Kidney glomerular epithelial cell (primary cell): ENCODE measurements around the gene SETD4.
"Not testable (repeated sequence)": the region's sequence is repeated elsewhere in the genome, so short reads cannot be mapped to it uniquely, and the experiment has no call there.

ENCODE experiments used
- DNase-seq: peaks from one replicate; lab custom pipeline; 2025; lab: John Stamatoyannopoulos, UW

SETD4 gene

DNA sequence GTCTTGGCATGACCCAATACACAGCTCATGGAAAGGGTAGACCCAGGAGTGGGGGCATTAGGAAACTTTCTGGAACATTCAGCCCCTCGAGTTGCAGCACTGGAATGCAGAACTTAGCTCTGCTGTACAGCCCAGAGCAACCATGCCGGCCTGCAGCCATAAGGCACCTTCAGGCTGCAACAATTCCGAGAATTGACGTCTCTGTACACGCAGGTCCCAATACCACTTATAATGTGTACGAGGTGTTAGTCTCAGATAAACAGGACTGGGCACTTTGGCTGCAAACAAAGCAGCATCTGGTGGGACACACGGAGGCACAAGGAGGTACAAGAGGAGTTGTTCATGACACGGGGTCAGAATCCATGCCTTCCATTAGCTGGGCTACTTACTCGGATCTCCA, 17.4 kb upstream of the SETD4 start:
- no peak for DNase-seq

DNA sequence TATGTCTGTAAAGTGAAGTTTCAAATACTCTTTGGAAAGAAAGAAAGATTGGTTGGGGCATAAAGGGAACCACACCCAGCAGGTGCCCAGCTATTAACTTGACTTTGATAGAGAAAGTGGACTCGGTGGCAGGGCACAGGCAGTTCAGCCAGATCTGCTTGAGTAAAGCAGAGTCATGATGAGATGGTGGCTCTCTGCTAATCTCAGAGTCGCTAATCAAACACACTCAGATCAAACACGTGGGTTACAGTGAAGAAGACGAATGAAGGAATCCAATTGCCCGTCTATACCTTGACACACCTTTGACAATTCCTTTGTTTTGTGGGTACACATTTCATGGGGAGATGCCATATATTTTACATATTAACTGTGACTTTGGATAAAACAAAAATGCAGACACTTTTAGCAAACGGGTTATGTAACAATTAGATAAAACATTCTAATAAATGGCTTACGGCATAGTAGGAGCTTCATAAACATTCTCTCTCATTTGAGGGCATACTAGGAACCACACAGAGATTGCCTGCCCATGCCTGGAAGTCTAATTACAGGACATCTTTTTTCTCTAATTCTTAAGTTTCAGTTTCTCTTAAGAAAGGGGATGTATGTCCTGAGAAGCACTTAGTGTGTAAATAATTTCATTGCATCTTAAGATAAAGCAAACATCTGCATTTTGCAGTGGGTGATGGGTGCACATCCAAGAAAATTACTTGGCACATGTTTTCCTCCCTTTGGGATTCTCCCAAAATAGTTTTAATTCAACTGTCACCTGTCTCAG, 16.7 kb upstream of the SETD4 start:
- no peak for DNase-seq

DNA sequence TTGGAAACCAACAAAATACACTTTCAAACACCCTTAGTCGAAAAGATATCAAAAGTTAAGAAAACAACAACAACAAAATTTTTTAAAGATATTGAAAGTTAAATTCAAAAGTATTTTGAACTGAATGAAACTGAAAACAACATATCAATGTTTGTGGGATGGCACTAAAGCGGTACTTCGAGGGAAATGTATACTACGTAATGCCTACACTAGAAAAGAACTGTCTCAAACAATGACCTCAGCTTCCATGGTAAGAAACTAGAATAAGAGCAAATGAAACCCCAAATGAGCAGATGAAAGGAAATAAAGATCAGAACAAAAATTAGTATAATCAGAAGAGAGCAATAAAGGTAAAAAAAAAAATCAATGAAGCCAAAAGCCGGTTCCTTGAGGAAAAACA, 15.6 kb upstream of the SETD4 start:
- no peak for DNase-seq

DNA sequence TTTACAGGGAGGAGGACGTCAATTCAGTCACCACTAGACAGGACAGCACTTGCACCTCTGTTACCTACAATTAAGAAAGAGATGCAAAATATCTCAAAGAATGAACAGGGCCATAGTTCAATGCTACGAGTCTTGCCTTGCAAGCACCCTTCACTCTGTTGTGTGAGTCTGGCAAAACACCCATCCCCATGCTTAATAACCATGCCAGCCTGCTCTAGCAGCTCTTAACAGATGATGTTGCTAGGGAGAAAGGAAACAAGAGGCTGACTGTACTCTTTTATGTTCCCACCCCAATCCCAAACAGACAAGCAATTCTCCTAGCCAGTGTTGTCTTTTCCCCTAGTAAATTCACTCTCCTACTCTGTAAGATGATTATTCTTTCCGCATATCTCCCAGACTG, 14.8 kb upstream of the SETD4 start:
- no peak for DNase-seq

DNA sequence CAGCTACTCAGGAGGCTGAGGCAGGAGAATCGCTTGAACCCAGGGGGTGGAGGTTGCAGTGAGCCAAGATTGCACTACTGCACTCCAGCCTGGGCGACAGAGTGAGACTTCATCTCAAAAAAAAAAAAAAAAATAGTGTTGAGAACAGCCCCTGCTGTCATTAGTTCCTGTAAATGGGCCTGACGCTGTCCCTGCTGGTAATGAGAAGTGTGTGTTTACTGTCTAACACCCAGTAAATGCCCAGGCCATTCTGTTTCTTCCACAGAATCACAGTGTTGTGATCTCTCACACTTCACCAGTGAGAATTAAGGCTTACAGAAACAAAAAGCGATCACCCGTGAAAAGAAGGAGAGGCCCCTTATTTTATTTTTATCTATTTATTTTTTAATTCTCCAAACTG, 13.6 kb upstream of the SETD4 start:
- DNase-seq: not testable (repeated sequence)

DNA sequence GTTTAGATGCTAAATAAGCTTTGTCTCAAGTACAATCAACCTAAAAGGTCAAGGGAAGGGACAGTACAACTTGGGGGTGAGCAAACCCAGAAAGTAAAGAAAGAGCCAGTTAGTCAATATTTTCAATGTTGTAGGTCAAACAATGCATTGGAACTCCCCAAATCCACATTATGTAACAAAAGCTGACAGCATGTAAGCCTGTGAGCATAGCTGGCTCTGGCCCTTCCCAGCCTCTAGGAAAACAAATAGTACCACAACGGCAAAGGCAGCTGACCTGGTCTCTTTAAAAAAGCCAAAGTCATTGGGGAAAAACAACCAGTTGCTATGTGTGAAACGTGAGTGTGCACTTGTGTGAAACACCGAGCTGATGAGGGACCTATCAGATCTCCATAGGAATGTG, 12.9 kb upstream of the SETD4 start:
- no peak for DNase-seq

DNA sequence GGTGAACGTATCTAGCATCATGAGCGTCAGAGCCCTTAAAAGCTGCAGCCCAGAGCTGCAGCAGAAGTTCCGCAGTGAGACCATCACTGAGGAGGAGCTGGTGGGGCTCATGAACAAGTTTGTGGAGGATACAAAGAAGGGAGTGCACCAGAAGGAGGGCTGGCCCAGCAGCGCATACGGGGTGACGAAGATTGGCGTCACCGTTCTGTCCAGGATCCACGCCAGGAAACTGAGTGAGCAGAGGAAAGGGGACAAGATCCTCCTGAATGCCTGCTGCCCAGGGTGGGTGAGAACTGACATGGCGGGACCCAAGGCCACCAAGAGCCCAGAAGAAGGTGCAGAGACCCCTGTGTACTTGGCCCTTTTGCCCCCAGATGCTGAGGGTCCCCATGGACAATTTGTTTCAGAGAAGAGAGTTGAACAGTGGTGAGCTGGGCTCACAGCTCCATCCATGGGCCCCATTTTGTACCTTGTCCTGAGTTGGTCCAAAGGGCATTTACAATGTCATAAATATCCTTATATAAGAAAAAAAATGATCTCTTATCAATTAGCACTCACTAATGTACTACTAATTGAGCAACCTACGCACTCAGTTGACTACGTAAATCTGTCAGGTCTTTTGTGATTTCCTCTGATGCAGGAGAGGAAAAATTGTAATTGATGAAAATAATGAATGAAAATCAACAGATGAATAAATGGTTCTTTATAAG, 12.3 kb upstream of the SETD4 start:
- no peak for DNase-seq

DNA sequence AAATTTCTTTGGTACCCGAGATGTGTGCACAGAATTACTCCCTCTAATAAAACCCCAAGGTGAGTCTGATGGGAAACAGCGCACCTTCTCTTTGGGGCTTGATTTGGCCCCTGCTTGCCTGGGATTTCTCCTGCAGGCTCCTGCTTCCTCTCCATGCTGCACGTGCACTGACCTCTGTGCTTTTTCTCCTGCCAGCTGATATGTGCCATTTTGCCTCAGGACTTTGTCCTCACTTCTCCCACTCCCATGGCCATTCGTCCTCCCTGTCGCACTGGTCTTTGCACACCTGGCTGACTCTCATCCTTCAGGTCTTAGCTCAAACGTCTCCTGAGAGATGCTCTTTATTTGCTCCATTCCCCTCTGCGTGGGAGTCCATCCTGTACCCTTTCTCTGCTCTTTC, 10.7 kb upstream of the SETD4 start:
- DNase-seq: no peak

DNA sequence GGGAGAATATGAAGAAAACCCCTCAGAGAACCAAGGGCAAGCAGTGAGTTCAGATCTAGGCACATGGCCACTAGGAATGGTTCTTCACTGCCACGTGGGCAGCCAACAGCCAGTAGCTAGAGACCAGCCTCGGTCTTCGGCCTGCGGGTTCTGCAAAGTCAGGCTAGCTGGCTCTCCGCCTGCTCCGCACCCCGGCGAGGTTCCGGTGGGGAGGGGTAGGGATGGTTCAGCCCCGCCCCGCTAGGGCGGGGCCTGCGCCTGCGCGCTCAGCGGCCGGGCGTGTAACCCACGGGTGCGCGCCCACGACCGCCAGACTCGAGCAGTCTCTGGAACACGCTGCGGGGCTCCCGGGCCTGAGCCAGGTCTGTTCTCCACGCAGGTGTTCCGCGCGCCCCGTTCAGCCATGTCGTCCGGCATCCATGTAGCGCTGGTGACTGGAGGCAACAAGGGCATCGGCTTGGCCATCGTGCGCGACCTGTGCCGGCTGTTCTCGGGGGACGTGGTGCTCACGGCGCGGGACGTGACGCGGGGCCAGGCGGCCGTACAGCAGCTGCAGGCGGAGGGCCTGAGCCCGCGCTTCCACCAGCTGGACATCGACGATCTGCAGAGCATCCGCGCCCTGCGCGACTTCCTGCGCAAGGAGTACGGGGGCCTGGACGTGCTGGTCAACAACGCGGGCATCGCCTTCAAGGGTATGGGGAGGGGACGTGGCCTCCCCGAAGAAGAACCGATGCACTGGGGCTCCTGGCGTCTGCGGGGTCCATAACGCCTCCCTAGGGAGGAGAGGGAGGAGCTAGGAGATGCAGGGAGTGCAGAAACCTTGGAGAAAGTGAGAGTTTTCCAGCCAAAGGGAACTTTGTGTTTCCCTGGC, 9.6 kb upstream of the SETD4 start, which contains the start of gene CBR1:
TSS of gene CBR1 (plus strand) at position 312 of the 871 bp plus-strand sequence. CDS start at position 404, 92 bp downstream.
- peak; percentile 68 for DNase-seq

DNA sequence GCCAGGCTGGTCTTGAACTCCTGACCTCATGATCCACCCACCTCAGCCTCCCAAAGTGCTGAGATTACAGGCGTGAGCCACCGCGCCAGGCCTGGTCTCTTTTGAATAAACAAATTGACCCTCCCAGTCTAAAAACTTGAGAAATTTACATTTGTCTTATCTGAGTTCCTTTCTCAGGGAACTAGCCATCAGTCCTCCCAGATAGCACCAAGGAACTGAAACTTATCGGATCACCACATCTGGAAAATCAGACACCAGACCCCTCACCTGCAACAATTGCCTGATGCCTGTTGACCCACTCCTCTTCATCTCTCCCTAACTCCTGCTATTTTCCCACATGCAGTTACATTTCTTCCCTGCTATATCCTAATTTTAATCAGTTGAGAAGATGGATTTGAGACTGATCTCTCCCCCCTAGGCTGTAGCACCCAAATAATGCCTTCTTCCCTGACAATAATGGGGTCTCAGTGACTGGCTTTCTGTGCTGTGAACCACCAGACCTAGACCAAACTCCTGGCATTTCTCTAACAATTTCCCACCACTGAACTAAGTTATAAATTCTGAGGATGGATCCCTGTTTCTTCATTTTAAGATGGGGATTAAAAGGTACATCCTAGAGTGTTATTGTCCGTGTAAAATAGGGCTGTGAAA, 8.5 kb upstream of the SETD4 start:
- DNase-seq: no peak

DNA sequence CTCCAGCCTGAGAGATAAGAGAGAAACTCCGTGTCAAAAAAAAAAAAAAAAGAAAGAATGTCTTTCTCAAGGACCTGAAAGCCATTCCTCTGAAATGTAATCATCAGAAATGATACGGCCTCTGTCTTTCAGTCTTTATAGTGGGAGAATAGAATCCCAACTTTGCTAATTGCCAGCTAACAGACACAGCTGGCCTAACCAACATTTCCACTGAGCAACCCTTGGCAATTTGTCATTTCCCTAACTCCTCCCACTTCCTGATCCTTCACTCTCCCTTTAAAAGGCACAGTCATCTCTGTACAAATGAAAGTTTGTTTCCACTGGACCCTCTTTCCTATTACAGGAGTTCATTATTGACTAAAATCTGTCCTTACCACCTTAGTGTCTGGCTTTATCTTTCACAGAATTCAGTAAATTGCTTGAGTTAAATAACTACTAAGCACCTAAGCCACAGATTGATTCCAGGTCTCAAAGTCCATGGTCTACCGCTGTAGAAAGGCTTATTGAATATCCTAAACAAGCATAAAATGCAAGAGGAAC, 5.2 kb upstream of the SETD4 start:
- no peak for DNase-seq

DNA sequence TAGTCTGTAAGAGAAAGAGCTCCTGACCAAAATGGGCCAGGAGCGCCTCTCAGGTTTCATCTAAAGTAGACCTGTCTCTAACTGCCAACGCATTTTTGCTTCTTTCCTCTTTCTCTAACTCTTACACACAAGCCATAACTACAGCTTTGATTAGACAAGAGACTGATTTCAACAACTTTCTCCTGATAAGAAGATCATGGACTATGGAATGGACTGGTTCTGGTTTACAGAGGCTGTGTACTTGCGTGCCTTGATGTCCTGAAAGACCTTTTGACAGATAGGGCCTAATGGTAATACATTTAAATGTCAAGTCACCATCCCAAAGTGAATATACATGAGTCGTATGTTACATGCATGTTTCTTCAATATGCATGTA, 3.7 kb upstream of the SETD4 start:
- DNase-seq: no peak

DNA sequence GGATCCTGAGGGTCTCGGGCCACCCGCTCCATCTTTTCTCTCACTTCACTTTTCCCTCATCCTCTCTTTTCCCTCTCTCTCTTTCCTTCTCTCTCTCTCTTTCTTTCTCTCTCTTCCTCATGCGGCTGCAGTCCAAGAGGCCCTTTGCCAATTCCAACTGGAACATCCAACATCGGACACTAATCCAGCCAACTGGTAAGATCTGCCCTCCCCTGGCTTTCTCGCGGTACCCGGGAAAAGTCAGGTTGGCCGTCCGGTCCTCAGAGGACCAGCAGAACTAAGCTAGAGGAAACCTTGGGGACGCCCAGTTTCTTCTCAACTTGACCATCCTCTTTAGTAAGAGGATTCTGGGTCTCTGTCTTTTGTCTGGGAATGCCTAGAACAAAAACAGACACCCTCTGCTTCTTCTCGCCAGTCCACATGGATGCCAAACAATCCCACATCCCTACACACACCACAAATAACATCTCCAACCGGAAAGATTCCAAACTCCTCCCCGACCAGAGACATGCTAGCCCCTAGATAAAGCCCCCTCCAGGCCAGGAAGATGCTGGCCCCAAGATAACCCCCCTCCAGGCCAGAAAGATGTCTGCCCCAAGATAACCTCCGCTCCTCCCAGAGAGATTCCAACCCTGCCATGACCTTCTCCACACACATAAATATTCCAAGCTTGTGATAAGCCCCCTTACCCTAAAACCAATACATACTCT, 3.2 kb upstream of the SETD4 start:
- no peak for DNase-seq

DNA sequence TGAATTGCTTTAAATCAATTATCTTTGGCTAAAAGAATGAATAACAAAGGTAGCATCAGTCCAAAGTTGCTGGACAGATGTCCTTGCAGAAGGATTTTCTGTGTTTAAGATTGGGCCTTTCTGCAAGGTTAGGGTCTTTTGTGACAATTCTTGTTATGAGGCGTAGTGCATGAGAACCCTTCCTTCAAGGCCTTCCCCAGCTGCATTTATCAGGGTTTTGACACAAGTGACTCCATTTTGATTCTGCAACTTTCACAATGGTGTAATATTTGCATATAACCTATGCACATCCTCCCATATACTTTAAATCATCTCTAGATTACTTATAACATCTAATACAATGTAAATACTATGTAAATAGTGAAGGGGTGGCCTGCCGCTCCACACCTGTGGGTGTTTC, 1.1 kb upstream of the SETD4 start:
- DNase-seq: no peak

DNA sequence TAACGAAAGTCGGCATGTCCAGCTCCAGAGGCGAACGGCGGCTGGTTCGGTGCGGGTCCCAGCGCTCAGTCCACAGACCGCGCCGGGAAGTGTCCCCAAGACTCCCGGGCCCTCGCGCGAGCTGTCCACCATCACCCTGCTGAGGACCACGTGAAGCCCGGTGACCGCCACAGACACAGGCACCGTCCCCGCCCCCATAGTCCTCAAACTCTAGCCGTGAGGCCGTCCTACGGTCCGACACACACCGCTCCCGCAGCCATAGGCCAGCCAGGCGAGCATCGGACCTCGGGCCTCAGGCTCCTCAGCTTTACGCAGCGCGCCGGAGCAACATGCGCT, 535 bp downstream of the SETD4 start:
- DNase-seq: no peak

DNA sequence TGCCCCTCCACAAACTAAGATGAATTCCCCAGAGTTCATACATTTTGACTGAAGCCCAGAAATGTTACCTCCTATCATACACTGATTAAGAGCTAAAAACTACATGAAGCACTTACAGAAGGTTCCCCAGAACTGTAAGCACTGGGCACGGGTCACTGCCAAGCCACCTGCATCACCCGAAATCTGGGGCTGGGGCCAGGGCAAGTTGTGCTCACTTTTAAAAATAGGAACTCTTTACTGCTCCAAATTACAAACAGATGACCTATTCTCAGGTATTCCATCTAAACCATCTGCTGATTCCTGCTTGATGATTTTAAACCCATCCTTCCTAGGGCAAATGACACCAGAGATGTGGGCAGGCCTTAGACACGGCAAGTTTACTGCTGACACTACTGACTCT, 4.8 kb downstream of the SETD4 start:
- no peak for DNase-seq

DNA sequence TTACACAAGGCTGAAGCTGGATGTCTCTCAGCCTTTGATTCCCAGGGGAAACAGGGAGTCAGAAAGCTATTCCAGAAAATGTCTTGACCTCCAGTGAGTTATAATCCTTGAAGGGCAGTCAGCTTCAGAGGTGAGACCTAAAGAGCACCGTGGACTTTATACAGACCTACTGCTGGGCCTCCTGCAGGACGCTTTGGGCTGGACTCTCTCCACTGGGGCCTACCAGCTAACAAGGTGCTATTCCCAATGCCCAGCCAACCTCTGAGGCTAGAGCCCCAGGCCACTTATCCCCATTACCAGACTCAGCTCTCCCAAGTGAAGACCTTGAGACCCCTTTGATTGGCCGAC, 6.6 kb downstream of the SETD4 start:
- no peak for DNase-seq

DNA sequence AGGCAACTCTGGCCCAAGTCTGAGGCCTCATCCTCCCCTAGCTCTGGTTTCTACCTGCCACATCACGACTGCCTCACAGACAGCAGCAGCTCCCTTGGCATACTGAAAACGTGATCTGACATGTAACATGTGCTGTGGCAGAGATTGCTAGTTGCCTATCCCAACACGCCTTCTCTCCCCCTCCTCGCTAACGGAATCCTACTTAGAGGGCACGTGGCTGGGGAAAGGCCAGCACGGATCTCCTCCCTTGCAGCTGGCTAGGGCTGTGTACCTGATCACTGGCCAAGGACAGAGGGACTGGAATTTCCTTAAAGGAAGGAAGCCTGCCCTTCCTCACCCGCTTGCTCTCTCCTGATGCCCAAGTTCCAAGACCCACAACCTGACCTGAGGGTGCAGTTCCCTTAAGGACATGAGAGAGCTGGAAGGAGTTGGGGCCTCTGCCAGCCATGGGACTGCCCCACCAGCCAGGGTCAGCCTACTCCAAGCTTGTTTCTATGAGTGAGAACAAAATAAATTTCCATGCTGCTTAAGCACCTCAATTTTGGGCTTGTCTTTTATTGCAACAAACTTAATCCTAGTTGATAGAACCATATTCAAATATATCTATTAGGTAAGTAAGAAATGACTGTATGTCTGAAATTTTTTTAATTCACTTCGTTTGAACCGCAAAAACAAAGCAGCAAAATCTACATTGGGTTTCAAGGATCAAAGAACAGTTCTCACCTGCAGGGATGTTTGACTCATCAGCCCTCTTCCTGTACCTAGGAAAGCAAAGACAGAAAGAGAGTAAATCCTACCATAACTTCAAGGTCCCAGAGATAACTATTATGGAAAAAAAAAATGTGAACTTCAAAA, 7.2 kb downstream of the SETD4 start:
- no peak for DNase-seq

DNA sequence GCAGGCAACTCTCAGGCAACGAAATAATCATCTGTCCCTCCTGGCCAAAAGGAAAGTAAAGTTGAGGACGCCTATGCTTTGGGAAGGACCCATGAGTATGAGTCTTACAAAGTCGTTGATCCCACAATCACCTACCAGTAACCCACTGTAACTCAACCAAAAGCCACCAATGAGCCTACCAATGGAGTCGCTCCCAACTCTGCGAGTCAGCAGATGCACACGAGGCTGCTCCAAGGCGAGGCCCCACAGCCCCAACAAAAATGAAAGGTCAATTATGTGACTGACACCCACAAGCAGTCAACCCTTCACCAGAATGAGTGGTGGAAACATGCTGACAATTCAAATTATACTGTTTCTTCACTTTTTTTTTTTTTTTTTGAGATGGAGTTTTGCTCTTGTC, 12.0 kb downstream of the SETD4 start:
- no peak for DNase-seq

DNA sequence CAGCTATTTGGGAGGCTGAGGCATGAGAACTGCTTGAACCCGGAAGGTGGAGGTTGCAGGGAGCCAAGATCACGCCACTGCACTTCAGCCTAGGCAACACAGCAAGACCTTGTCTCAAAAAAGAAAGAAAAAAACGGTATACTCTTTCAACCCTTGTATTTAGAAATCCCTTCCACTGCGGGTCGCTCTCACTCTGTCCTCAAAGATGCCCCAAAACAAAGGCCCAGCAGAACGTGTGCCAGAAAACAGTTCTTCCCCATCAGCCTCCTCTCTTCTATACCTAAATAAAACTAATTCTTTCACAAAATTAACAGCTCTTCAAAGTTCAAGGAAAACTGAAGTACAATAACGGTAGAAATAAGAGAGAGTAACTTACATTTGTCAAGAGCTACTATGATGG, 13.2 kb downstream of the SETD4 start:
- no peak for DNase-seq

DNA sequence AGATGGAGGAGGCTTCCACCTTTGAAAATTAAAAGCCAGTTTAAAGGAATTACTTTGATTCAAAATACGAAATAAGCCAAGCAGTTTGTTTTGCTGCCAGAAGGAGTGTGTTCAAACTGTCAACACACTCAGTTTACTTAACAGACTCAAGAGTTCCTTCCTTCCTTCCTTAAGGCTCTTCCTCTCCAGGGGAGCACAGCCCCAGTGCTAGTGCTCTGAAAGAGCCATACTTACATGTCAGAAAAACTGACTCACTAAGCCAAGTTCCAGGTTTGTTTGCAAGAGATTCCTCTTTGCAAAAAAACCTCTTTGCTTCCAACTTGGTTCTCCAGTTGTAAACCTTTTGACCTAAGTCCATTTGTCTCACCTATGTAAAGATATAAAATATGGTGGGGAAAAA, 14.3 kb downstream of the SETD4 start:
- no peak for DNase-seq
